Tibial artery (tissue), 4 donors: ENCODE measurements around the gene TRPC1.
A peak's percentile ranks its signal among the peaks of the same experiment; 100 is the strongest.

Experiments
- DNase-seq, 2 donors: peaks; one replicate each; pipeline ENCODE4 v3.0.0-alpha.2; 2019
- H3K27ac ChIP-seq, 2 donors: fragments of 200-600 bp; sonication (generic) in 1 of 2; 1 replicate in 1 of 2; 2 replicates in 1 of 2; pipeline ENCODE4 v1.5.1; 2018 to 2019; ENCODE audit warnings: mild to moderate bottlenecking in 1 of 2
- H3K27me3 ChIP-seq, 2 donors: fragments of 200-600 bp; sonication (generic) in 1 of 2; one replicate each; pipeline versions ENCODE4 v1.5.1 to v1.6.0; 2016 to 2019
- H3K36me3 ChIP-seq, 3 donors: fragments of 200-600 bp; sonication (generic) in 2 of 3; one replicate each; pipeline ENCODE4 v1.5.1; 2016 to 2019; ENCODE audit warnings: mild to moderate bottlenecking in 2 of 3
- H3K4me1 ChIP-seq, 4 donors: fragments of 200-600 bp; sonication (generic) in 2 of 4; 1 replicate in 3 of 4; 2 replicates in 1 of 4; pipeline ENCODE4 v1.5.1; 2016 to 2019
- H3K4me3 ChIP-seq, 2 donors: fragments of 200-600 bp; sonication (generic) in 1 of 2; 1 replicate in 1 of 2; 2 replicates in 1 of 2; pipeline ENCODE4 v1.5.1; 2018 to 2019; ENCODE audit warnings: mild to moderate bottlenecking in 2 of 2
- H3K9me3 ChIP-seq, 3 donors: fragments of 200-600 bp; sonication (generic) in 1 of 3; one replicate each; pipeline ENCODE4 v1.5.1; 2016 to 2019
- intact Hi-C: fragments of 100-400 bp; cut with DNase I; formaldehyde crosslinking; loops from one replicate; pipeline ENCODE4 v1.15.0; 2023; ENCODE audit warnings: low total_unique reads
- TF ChIP-seq, protein P1 (sequence below), 2 experiments: fragments of 200-600 bp in 1 of 2; fragments of 450-650 bp in 1 of 2; IDR thresholded peaks; one replicate each; pipeline ENCODE4 v1.5.1; 2017 to 2019; ENCODE audit warnings: antibody characterized with exemption in 2 of 2, mild to moderate bottlenecking in 1 of 2, moderate library complexity in 1 of 2

TRPC1 gene

GRCh38 chr3:142817356-142817755 is 93.5 kb downstream of the TRPC1 start:
- intact Hi-C loops: no loop called here

DNA sequence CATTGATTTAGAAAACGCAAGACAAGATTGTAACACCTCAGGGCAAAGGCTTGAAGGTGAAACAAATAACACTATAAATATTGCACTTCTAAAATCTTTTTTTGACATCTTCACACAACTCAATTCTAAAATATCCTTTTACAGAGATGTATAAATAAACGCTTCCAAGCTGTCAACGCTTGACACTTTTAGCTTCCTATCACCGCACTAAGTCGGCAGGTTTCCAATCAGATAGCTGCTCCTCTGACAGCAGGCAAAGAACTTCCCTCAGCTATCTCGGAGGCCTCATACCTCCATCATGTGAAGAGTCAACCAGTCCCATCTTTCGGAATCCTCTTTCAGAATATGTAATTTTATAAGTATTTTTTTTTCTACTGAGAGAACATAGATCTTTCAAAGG is 94.1 kb downstream of the TRPC1 start:
- Histone ChIP-seq H3K4me3 (no peak overlapping the region), H3K36me3 (peaks cover 0 to 4% (median 0%) of the 10 kb centered on the region in 3 donors), H3K27me3 (no peaks in the 10 kb centered on the region), H3K4me1 (no peaks in the 10 kb centered on the region), H3K27ac (no peak overlapping the region), H3K9me3 (no peaks in the 10 kb centered on the region)
- TF ChIP-seq, protein P1, sequence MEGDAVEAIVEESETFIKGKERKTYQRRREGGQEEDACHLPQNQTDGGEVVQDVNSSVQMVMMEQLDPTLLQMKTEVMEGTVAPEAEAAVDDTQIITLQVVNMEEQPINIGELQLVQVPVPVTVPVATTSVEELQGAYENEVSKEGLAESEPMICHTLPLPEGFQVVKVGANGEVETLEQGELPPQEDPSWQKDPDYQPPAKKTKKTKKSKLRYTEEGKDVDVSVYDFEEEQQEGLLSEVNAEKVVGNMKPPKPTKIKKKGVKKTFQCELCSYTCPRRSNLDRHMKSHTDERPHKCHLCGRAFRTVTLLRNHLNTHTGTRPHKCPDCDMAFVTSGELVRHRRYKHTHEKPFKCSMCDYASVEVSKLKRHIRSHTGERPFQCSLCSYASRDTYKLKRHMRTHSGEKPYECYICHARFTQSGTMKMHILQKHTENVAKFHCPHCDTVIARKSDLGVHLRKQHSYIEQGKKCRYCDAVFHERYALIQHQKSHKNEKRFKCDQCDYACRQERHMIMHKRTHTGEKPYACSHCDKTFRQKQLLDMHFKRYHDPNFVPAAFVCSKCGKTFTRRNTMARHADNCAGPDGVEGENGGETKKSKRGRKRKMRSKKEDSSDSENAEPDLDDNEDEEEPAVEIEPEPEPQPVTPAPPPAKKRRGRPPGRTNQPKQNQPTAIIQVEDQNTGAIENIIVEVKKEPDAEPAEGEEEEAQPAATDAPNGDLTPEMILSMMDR (IDR thresholded peaks at IDR 0.05): no peak
- intact Hi-C loops: no loop called here
- DNase-seq: no peak

More at GRCh38 chr3:142817356-142817755, 93.5 kb downstream of the TRPC1 start:
- H3K36me3 ChIP-seq: peaks cover 0 to 4% (median 0%) of the 10 kb centered on the region in 3 donors
- TF ChIP-seq, protein P1 (IDR thresholded peaks at IDR 0.05): no peak
- H3K27ac ChIP-seq: no peak overlapping the region
- H3K4me3 ChIP-seq: no peak overlapping the region
- H3K27me3 ChIP-seq: no peaks in the 10 kb centered on the region
- no peak for DNase-seq
- H3K9me3 ChIP-seq: no peaks in the 10 kb centered on the region
- no peaks in the 10 kb centered on the region for H3K4me1 ChIP-seq

DNA sequence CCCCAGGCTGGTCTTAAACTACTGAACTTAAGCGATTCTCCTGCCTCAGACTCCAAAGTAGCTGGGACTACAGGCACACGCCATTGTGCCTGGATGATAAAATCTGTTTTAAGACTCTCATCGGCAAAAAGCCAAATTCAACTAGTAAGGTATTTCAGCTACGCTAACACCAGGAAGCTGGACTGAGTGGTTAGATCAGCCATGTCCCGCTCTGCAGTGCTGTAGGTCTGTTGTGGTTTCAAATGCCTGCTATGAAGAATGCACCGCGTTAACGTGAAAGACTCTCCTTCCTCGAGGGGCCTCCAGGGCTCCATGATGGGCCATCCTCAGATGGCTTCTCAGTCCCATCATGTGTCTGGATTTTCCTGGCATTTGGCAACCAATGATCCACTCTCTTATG is 94.8 kb downstream of the TRPC1 start:
- intact Hi-C loops: no loop called here
- Histone ChIP-seq H3K27ac (no peak overlapping the region), H3K36me3 (peaks cover 0 to 4% (median 0%) of the 10 kb centered on the region in 3 donors), H3K4me3 (no peak overlapping the region), H3K9me3 (no peaks in the 10 kb centered on the region), H3K4me1 (no peaks in the 10 kb centered on the region), H3K27me3 (no peaks in the 10 kb centered on the region)
- DNase-seq: no peak
- TF ChIP-seq, protein P1 (IDR thresholded peaks at IDR 0.05): no peak

GRCh38 chr3:142819179-142819578 is 95.3 kb downstream of the TRPC1 start:
- intact Hi-C loops: no loop called here
- Histone ChIP-seq H3K9me3 (no peaks in the 10 kb centered on the region), H3K27ac (no peak overlapping the region), H3K4me1 (no peaks in the 10 kb centered on the region), H3K36me3 (peaks cover 0 to 4% (median 0%) of the 10 kb centered on the region in 3 donors), H3K27me3 (no peaks in the 10 kb centered on the region), H3K4me3 (no peak overlapping the region)
- no peak for DNase-seq
- TF ChIP-seq, protein P1 (IDR thresholded peaks at IDR 0.05): no peak

DNA sequence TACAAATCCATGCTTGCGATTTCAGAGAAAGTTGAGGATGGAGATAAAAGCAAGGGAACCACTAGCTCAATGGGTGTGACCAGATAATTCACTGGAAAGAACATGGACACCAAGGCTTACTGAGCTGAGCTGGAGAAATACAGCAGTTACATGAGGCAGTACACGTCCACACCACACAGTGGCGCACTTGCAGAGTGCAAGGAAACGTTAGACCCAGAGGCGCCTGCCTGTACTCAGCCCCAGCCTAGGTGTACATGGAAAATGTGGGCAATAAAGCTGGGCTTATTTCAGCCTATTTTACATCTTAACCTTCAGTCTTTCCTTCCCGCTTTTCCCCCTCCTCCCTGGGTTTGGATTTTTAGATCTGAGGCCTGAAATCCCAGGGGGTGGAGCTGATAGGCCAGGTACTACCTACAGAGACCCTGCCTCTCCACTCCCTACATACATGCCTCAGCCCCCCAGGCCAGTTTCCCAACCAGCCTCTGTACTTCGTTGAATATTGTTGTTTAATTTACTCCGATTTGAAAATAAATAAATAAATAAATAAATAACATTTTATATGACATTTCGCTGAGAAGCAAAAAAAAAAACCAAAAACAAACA is 105.0 kb downstream of the TRPC1 start:
- no peaks in the 10 kb centered on the region for H3K4me1 ChIP-seq
- TF ChIP-seq, protein P1 (IDR thresholded peaks at IDR 0.05): peak; percentile 67 to 75
- no peaks in the 10 kb centered on the region for H3K9me3 ChIP-seq
- no peak overlapping the region for H3K4me3 ChIP-seq
- intact Hi-C loops: loop anchor here (5.0 kb wide), 1 partner anchor 153 kb away; no protein-coding TSS in a partner anchor
- no peaks in the 10 kb centered on the region for H3K36me3 ChIP-seq
- H3K27ac ChIP-seq: no peak overlapping the region
- H3K27me3 ChIP-seq: no peaks in the 10 kb centered on the region
- peak; percentile 81 to 85 for DNase-seq
